HepG2 (cell line): ENCODE results near the gene GPR22. TPM values are rescaled to one million over a fixed set of nuclear protein-coding genes. Genes with fewer than 3 reads are reported as not detected.
A peak's percentile ranks its signal among the peaks of the same experiment; 100 is the strongest.

Experiments
- ATAC-seq: fragments of 200-7000 bp; cut with Tn5 transposase; 3 replicates; pipeline ENCODE4 v1.9.1; 2020; ENCODE audit warnings: mild to moderate bottlenecking, moderate library complexity
- BruUV-seq: library from RNA; stranded (reverse); fragments of 400-500 nt; replicated peaks from 2 replicates; lab custom pipeline; 2021; lab: Mats Ljungman, UMichigan
- CTCF ChIA-PET: fragments of 300-600 bp; formaldehyde crosslinking; extraction: SDS; loops from one replicate; lab custom pipeline; 2021; ENCODE audit warnings: low total read pairs, inconsistent platforms, low intra/inter-chr PET ratio; lab: Yijun Ruan, JAX
- POLR2A ChIA-PET: fragments of 350-600 bp; sonication (Branson Sonifier 250); formaldehyde crosslinking; loops from one replicate; lab custom pipeline; 2020; ENCODE audit warnings: antibody characterized with exemption, inconsistent platforms; lab: Yijun Ruan, JAX
- DNase-seq: peaks from one replicate; pipeline ENCODE4 v3.0.0-alpha.2; 2015; ENCODE audit warnings: low spot score
- FAIRE-seq: peaks from 3 replicates; lab custom pipeline; 2011; peaks lifted over from hg19 to GRCh38; lab: Jason Lieb, UNC
- H2AFZ ChIP-seq: one replicate; pipeline ENCODE4 v1.6.1; 2011; ENCODE audit warnings: low read length, inconsistent platforms
- H3K27ac ChIP-seq: fragments of 300-600 bp; 3 replicates; pipeline ENCODE4 v1.8.0; 2011; ENCODE audit warnings: mixed run types, mild to moderate bottlenecking, mixed read lengths, low read length, inconsistent platforms; ENCODE audit not compliant: insufficient read depth; ENCODE audit errors: extremely low read length
- H3K27me3 ChIP-seq, 2 experiments: fragments of 200-600 bp in 1 of 2; 2 replicates in 1 of 2; 3 replicates in 1 of 2; pipeline versions ENCODE4 v1.6.0 to v1.8.0; 2011; ENCODE audit warnings: low read length in 2 of 2, mild to moderate bottlenecking in 2 of 2, moderate library complexity in 2 of 2, inconsistent platforms in 1 of 2; ENCODE audit not compliant: insufficient read depth in 2 of 2, control insufficient read depth in 1 of 2
- H3K36me3 ChIP-seq, 2 experiments: fragments of 200-600 bp in 1 of 2; replicated peaks in 1 of 2; 2 replicates in 1 of 2; 3 replicates in 1 of 2; pipeline versions ENCODE4 v1.5.1 to v1.8.0; 2011; ENCODE audit warnings: low read length in 2 of 2, inconsistent platforms in 1 of 2; ENCODE audit not compliant: insufficient read depth in 2 of 2, control insufficient read depth in 1 of 2
- H3K4me1 ChIP-seq: 2 replicates; pipeline ENCODE4 v1.5.1; 2012; ENCODE audit warnings: low read length, inconsistent platforms; ENCODE audit not compliant: insufficient read depth
- H3K4me2 ChIP-seq: 2 replicates; pipeline ENCODE4 v1.6.0; 2011; ENCODE audit warnings: low read depth, low read length, inconsistent platforms
- H3K4me3 ChIP-seq, 3 experiments: fragments of 200-600 bp in 1 of 3; sonication (generic), shearing (Covaris generic) in 1 of 3; replicated peaks in 1 of 3; 2 replicates each; pipeline ENCODE4 v1.5.1; 2011 to 2016; ENCODE audit warnings: low read length in 3 of 3, inconsistent platforms in 2 of 3, low read depth in 2 of 3, mild to moderate bottlenecking in 2 of 3, control low read depth in 1 of 3, mixed read lengths in 1 of 3; ENCODE audit not compliant: insufficient read depth in 1 of 3
- H3K79me2 ChIP-seq: one replicate; pipeline ENCODE4 v1.6.1; 2011; ENCODE audit warnings: low read length, inconsistent platforms; ENCODE audit not compliant: insufficient read depth
- H3K9ac ChIP-seq: 2 replicates; pipeline ENCODE4 v1.6.0; 2011; ENCODE audit warnings: mild to moderate bottlenecking, low read depth, low read length, inconsistent platforms; ENCODE audit not compliant: insufficient read depth
- H3K9me3 ChIP-seq: 2 replicates; pipeline ENCODE4 v1.5.1; 2012; ENCODE audit warnings: mild to moderate bottlenecking, low read length
- H4K20me1 ChIP-seq: 2 replicates; pipeline ENCODE4 v1.6.0; 2011; ENCODE audit warnings: inconsistent platforms, mild to moderate bottlenecking, low read length, moderate library complexity; ENCODE audit not compliant: insufficient read depth
- ATF7-NPFF ChIP-seq: sonication (generic); formaldehyde crosslinking; IDR thresholded peaks from 2 replicates; pipeline ENCODE4 v1.8.1; 2023; ENCODE audit warnings: mild to moderate bottlenecking, low read depth, missing genetic modification reagents, moderate library complexity
- CEBPB ChIP-seq: IDR thresholded peaks from 2 replicates; pipeline ENCODE4 v1.6.1; 2011; ENCODE audit warnings: low read depth, low read length, improper control_type of control experiment, borderline replicate concordance
- EED ChIP-seq: sonication (generic); formaldehyde crosslinking; IDR thresholded peaks from 2 replicates; pipeline ENCODE4 v1.5.0; 2020; ENCODE audit warnings: mild to moderate bottlenecking, missing genetic modification reagents
- FOXA1 ChIP-seq, 2 experiments: fragments of 450-650 bp in 1 of 2; sonication (generic) in 1 of 2; formaldehyde crosslinking in 1 of 2; IDR thresholded peaks; 2 replicates each; pipeline versions ENCODE4 v1.4.0 to v1.6.1; 2016 to 2020; ENCODE audit warnings: missing genetic modification reagents in 1 of 2
- FOXA3 ChIP-seq: IDR thresholded peaks from 2 replicates; pipeline ENCODE4 v1.6.1; 2016; ENCODE audit warnings: missing genetic modification reagents, missing compliant biosample characterization
- NFRKB ChIP-seq: fragments of 450-650 bp; IDR thresholded peaks from 2 replicates; pipeline ENCODE4 v1.6.1; 2017
- ZFP36L1 ChIP-seq: sonication (generic); formaldehyde crosslinking; IDR thresholded peaks from 2 replicates; pipeline ENCODE4 v1.8.0; 2022; ENCODE audit warnings: mild to moderate bottlenecking, missing genetic modification reagents, moderate library complexity
- ZNF432 ChIP-seq: sonication (generic); formaldehyde crosslinking; IDR thresholded peaks from 2 replicates; pipeline ENCODE4 v1.5.0; 2020; ENCODE audit warnings: missing genetic modification reagents, mild to moderate bottlenecking, borderline replicate concordance
- ZNF572 ChIP-seq: sonication (generic); formaldehyde crosslinking; IDR thresholded peaks from 2 replicates; pipeline ENCODE4 v1.5.1; 2020; ENCODE audit warnings: mild to moderate bottlenecking, missing genetic modification reagents
- ZNF75D ChIP-seq: sonication (generic); formaldehyde crosslinking; IDR thresholded peaks from 2 replicates; pipeline ENCODE4 v1.8.1; 2023; ENCODE audit warnings: missing genetic modification reagents, mild to moderate bottlenecking, borderline replicate concordance
- ZNF788 ChIP-seq: sonication (generic); formaldehyde crosslinking; IDR thresholded peaks from 2 replicates; pipeline ENCODE4 v1.5.0; 2020; ENCODE audit warnings: mild to moderate bottlenecking, missing genetic modification reagents, borderline replicate concordance
- WGBS: methylation state at CpG from one replicate; pipeline ENCODE4 v1.1.6; 2017; ENCODE audit warnings: low lambda C conversion rate; 5-methylcytosine and 5-hydroxymethylcytosine counted together
- in situ Hi-C: cut with HindIII; loops from 2 replicates; pipeline ENCODE4 v1.10.0; 2017; ENCODE audit warnings: low pct_unique_long_range_greater_than_20kb; ENCODE audit not compliant: extremely low pct_ligation_motif_present
- intact Hi-C: fragments of 100-400 bp; cut with micrococcal nuclease; formaldehyde crosslinking; loops from one replicate; pipeline ENCODE4 v1.10.0; 2022; ENCODE audit not compliant: unreplicated experiment
- polyA plus RNA-seq, 8 experiments: library from polyadenylated mRNA; depleted of rRNA in 3 of 8; stranded (reverse) in 7 of 8; unstranded in 1 of 8; fragments of >200 nt; fragmentation: Illumina TruSeq in 4 of 8; extraction: Trizol in 4 of 8; gene quantifications; 2 replicates each; pipeline versions ENCODE4 v1.2.1 to v1.2.3, GENCODE V29; 2011 to 2016; ENCODE audit warnings: low read depth in 4 of 8, missing spikeins in 1 of 8, mixed read lengths in 1 of 8; ENCODE audit not compliant: insufficient read depth in 1 of 8
- total RNA-seq, 5 experiments: library from RNA; depleted of rRNA; stranded (reverse); fragments of >200 nt; fragmentation: Illumina TruSeq; extraction: Trizol; gene quantifications; 2 replicates each; pipeline ENCODE4 v1.2.3, GENCODE V29; 2016; ENCODE audit warnings: low read depth in 1 of 5
- TF ChIP-seq, protein P1 (sequence below): IDR thresholded peaks from 2 replicates; pipeline ENCODE4 v1.4.0; 2020; ENCODE audit warnings: mild to moderate bottlenecking, missing genetic modification reagents
- TF ChIP-seq, protein P2 (sequence below): sonication (generic); formaldehyde crosslinking; conservative IDR thresholded peaks from 2 replicates; pipeline ENCODE4 v1.8.1; 2023; ENCODE audit warnings: missing genetic modification reagents
- TF ChIP-seq, protein P3 (sequence below): sonication (generic); formaldehyde crosslinking; IDR thresholded peaks from 2 replicates; pipeline ENCODE4 v1.5.0; 2020; ENCODE audit warnings: mild to moderate bottlenecking, missing genetic modification reagents

The GPR22 gene
- total and polyA plus RNA-seq, 2 of the 13 experiments (the other 11 are each of a cell fraction or from before 2014, with no cell fraction given) = not detected

DNA sequence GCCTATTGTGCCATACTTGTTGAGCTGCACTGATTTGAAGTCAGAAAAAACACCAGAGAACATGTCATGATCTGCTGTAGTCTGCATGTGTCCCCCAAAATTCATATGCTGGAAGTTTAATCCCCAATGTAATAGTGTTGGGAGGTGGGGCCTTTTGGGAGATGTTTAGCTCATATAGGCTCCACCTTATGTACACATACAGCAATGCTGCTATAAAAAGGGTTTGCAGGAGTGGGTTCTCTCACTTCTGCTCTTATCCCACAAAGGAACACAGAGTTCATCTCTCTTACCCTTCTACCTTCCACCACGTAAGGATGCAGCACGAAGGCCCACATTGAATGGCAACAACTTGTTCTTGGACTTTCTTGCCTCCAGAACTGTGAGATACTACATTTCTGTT lies 23.0 kb downstream of the GPR22 start (continued):
- TF ChIP-seq CEBPB = no peak

DNA sequence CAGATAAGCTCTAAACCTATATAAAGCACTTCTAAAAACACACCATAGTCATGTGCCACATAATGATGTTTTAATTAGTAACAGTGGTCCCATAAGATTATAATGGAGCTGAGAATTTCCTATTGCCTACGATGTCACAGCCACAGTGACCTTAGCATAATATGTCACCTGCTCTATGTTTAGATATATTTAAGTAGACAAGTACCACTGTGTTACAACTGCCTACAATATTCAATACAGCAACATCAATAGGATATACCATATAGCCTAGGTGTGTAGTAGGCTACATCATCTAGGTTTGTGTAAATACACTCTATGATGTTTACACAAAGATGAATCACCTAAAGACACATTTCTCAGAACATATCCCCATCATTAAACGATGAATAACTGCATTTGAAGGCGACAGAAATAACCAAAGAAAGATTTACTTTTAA lies 24.5 kb downstream of the GPR22 start:
- no peaks in the 10 kb centered on the region; a peak in 1 of 5 replicates for H3K36me3 ChIP-seq
- POLR2A ChIA-PET = no interaction called here
- H3K4me3 ChIP-seq = no peak overlapping the region
- CTCF ChIA-PET = no interaction called here
- 82% methylated on average over 3 of the region's 3 CpGs for WGBS
- no peak for FAIRE-seq
- no TSS peak for BruUV-seq
- in situ Hi-C loops = no loop called here
- DNase-seq = peak; percentile 12
- H3K27me3 ChIP-seq = no peaks in the 10 kb centered on the region
- H4K20me1 ChIP-seq = no peaks in the 10 kb centered on the region
- intact Hi-C loops = no loop called here
- H3K4me1 ChIP-seq = 0 out of 2 replicates have a peak, but pooled peaks cover 4% of the 10 kb centered on the region
- no peak overlapping the region for H3K27ac ChIP-seq
- no peaks in the 10 kb centered on the region for H3K9me3 ChIP-seq
- H3K9ac ChIP-seq = no peak overlapping the region
- no peak overlapping the region for H2AFZ ChIP-seq
- H3K4me2 ChIP-seq = no peak overlapping the region
- no peak for ATAC-seq
- H3K79me2 ChIP-seq = peaks cover 6% of the 10 kb centered on the region
- no peak for TF ChIP-seq EED (CRISPR knock-in tag)
- TF ChIP-seq, protein P1, sequence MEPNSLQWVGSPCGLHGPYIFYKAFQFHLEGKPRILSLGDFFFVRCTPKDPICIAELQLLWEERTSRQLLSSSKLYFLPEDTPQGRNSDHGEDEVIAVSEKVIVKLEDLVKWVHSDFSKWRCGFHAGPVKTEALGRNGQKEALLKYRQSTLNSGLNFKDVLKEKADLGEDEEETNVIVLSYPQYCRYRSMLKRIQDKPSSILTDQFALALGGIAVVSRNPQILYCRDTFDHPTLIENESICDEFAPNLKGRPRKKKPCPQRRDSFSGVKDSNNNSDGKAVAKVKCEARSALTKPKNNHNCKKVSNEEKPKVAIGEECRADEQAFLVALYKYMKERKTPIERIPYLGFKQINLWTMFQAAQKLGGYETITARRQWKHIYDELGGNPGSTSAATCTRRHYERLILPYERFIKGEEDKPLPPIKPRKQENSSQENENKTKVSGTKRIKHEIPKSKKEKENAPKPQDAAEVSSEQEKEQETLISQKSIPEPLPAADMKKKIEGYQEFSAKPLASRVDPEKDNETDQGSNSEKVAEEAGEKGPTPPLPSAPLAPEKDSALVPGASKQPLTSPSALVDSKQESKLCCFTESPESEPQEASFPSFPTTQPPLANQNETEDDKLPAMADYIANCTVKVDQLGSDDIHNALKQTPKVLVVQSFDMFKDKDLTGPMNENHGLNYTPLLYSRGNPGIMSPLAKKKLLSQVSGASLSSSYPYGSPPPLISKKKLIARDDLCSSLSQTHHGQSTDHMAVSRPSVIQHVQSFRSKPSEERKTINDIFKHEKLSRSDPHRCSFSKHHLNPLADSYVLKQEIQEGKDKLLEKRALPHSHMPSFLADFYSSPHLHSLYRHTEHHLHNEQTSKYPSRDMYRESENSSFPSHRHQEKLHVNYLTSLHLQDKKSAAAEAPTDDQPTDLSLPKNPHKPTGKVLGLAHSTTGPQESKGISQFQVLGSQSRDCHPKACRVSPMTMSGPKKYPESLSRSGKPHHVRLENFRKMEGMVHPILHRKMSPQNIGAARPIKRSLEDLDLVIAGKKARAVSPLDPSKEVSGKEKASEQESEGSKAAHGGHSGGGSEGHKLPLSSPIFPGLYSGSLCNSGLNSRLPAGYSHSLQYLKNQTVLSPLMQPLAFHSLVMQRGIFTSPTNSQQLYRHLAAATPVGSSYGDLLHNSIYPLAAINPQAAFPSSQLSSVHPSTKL (CRISPR knock-in tag) = 0 out of 2 replicates have a peak, but pooled peaks have one; percentile 25
- 0 out of 2 replicates have a peak, but pooled peaks have one; percentile 18 for TF ChIP-seq FOXA1 (IDR thresholded peaks at IDR 0.05)
- TF ChIP-seq FOXA1 (CRISPR knock-in tag; IDR thresholded peaks at IDR 0.05) = peak; percentile 47
- no peak for TF ChIP-seq ATF7-NPFF (CRISPR knock-in tag)
- no peak for TF ChIP-seq ZNF572
- TF ChIP-seq ZNF75D = no peak
- peak; percentile 64; the same call in 1 of the 2 replicates for TF ChIP-seq FOXA3 (CRISPR knock-in tag)
- no peak for TF ChIP-seq NFRKB
- TF ChIP-seq, protein P2, sequence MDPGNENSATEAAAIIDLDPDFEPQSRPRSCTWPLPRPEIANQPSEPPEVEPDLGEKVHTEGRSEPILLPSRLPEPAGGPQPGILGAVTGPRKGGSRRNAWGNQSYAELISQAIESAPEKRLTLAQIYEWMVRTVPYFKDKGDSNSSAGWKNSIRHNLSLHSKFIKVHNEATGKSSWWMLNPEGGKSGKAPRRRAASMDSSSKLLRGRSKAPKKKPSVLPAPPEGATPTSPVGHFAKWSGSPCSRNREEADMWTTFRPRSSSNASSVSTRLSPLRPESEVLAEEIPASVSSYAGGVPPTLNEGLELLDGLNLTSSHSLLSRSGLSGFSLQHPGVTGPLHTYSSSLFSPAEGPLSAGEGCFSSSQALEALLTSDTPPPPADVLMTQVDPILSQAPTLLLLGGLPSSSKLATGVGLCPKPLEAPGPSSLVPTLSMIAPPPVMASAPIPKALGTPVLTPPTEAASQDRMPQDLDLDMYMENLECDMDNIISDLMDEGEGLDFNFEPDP = no peak
- TF ChIP-seq ZNF788 (CRISPR knock-in tag) = no peak
- TF ChIP-seq ZFP36L1 (CRISPR knock-in tag) = no peak
- no peak for TF ChIP-seq ZNF432 (CRISPR knock-in tag)
- TF ChIP-seq, protein P3, sequence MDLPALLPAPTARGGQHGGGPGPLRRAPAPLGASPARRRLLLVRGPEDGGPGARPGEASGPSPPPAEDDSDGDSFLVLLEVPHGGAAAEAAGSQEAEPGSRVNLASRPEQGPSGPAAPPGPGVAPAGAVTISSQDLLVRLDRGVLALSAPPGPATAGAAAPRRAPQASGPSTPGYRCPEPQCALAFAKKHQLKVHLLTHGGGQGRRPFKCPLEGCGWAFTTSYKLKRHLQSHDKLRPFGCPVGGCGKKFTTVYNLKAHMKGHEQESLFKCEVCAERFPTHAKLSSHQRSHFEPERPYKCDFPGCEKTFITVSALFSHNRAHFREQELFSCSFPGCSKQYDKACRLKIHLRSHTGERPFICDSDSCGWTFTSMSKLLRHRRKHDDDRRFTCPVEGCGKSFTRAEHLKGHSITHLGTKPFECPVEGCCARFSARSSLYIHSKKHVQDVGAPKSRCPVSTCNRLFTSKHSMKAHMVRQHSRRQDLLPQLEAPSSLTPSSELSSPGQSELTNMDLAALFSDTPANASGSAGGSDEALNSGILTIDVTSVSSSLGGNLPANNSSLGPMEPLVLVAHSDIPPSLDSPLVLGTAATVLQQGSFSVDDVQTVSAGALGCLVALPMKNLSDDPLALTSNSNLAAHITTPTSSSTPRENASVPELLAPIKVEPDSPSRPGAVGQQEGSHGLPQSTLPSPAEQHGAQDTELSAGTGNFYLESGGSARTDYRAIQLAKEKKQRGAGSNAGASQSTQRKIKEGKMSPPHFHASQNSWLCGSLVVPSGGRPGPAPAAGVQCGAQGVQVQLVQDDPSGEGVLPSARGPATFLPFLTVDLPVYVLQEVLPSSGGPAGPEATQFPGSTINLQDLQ = no peak
